Activated gamma-delta T cell (primary cell): ENCODE measurements around the gene TBKBP1.
A peak's percentile ranks its signal among the peaks of the same experiment; 100 is the strongest.

Source experiments
- DNase-seq: peaks from one replicate; lab custom pipeline; 2025; lab: John Stamatoyannopoulos, UW

TBKBP1 gene

DNA sequence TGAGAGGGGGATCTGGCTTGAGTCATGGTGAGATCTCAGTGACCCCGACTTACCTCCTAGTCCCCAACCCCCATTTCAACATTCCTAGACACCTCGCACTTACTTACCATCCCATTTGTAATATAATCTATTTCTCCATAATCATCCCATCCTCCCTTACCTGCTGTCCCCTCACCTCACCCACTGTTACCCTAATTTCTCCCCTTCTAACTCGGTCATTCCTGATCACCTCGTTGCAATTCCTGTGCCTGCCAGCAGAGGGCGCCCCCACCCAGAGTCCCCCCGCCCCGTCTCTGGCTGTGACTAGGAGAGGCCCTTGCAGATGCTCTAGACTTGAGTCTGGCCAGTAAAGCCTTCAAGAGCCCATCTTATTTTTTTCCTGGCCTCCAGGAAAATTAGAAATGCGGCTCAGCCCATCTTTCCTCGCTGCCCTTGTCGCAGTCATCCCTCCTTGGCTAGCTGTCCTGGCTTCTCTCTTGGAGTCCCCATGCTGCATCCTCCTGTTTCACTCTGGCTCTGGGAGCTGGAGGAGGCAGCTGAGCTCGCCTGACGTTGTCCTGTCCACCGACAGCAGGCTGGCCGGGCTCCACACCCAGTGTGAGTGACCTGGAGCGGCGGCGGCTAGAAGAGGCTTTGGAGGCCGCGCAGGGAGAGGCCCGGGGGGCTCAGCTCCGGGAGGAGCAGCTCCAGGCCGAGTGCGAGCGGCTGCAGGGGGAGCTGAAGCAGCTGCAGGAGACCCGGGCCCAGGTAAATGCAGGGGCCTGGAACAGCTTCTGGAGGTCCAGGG is 5.0 kb downstream of the TBKBP1 start:
- DNase-seq: peak; percentile 54

DNA sequence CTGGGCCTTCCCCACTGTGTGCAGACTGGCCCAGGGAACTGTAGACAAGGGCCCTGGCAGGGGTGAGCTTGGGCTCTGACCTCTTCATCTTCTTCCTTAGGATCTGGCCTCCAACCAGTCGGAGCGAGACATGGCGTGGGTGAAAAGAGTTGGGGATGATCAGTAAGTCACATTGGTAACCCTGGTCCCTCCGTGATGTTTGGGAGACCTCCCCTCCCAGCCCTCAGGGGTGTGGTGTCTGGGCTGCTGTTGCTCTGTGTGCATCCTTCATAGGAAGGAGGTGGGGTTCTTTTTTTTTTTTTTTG is 5.5 kb downstream of the TBKBP1 start:
- DNase-seq: no peak

DNA sequence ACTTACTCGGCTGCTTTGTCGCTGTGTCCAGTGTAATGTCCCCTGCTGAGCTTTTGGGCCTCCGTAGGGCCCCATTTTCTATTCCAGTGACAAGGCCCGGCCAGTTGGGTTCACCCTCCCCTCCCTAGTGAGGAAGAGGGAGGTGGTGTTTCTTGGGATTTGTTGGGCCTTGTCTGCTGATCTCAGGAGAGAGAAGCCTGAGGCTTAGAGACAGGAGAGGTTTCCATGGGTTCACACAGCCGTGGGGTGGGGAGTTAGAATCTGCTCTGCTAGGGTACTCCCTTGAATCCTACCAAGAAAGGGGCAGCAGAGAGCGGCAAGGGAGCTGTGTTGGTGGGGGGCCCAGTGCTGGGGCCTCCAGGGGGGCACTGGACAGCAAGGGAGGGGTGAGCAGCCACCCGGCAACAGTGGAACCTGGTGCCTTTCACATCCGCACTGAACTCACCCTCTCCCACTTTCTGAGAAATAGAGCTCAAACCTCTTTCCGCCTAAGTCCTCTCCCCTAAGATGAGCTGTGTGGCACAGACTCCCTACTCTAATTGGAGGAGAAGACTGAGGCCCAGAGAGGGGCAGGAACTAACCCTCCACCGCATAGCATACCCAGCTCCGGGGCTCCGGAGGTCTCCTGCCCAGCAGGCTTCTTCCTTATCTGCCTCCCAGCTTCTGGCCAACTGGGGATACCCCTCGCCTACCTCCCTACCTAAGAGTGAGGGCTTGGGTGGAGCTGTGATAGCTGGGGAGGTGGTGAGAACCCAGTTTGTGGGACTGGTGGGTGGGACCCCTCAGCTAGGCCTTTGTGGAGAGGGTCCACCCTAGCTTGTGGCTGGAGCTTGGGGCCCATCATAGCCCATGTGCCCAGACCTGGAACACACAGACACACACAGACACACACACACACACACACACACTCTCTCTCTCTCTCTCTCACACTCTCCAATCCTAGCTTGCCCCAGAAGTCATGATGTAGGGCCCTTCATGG is 6.8 kb downstream of the TBKBP1 start:
- DNase-seq: no peak

DNA sequence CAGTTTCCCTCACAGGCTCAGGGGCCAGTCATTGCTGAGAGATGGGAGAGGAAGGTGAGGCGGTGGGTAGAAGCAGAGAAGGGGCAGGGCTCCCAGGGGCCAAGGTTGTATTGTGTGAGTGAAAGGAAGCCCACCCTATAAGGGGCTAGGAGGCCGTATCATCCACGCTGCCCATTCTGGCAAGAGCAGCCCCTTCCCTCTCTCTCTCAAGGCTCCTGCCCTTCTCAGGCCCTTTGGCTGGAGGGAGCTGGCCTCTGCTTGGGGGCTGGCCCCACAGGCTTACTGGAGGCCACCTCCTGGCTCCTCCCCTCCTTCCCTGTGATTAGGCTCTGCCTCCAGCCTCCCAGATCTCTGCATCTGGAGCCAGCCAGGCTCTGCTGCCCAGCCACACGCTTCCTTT is 7.6 kb downstream of the TBKBP1 start:
- DNase-seq: no peak

DNA sequence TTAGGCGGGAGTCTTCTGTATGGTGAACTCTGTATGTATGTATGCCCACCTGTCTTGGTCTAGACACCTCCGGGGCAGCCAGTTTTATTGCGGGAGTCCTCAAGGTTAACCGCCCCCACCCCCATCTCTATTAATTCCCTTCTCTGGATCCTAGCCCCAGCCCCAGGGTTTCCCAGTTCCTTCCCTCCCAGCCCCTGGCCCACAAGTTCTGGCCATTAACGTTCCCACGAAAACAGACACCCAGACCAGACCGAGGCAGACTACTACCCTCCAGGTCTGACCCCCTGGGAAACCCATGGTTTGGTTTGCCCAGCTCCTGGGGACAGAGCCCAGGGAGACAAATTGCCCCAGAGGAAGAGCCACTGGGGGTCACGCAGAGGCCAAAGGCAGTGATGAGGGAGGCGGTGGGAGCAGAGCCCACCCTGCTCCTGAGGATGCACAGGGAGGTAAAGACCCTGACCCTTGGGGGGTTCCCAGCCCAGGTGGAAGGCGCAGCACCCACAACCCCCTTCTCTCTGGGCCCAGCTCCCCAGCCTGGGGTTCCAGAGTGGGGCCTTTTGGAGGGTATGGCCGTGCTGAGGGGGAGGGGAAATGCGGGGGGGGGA is 8.5 kb downstream of the TBKBP1 start:
- no peak for DNase-seq

DNA sequence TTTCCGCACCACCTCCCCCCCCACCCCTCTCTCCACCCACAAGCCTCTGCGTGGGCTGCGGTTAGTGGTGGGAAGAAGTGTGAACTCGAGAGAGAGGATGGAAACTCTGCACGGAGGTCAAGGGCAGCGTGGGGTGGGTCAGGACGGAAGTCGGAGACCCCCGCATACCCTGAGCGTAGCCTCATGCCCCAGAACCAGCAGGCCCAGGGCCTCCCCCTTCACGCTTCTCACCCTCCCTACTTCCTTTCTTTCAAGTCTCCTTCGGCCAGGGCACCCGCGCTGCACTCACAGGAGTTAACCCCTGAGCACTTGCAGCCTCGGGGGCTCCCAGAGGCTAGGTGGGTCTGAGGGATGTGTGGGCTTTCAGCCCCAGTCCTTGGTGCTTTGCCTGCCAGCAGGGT is 9.2 kb downstream of the TBKBP1 start:
- DNase-seq: no peak

DNA sequence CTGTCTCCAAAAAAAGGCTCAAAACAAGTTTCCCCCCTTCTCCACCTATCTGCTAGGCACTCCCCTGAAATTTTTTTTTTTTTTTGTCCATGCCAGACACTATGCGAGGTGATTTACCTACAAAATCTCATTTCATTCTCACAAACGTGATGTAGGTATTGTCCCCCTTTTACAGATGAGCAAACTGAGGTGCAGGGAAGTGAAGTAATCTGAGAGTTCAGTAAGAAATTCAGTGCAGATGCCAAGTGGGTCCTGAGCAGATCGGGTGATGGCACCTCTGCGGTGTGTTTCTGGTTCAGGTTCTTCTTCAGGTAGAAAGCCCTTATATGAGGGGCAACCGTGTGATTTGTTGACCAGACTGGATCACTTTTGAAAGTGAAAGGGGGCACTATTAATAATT is 9.7 kb downstream of the TBKBP1 start:
- no peak for DNase-seq

DNA sequence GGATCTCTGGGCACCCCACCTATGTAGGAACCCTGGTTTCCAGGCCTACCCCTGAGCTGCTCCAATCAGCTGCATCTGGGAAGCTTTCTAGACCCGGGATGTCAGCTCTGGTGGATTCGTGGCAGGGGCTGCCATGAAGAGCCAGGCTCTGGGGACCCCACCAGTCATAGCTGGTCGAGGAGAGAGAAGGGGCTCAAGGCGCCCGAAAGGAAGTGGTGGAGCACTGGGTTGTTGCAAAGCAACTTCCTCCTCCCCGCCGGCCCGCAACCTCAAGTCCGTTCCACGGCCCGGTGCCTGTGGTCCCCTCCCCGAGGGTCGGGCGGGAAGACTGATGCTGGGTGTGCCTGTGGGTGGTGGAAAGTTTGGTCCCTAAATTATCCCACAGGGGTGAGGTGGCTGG is 10.2 kb downstream of the TBKBP1 start:
- DNase-seq: no peak

DNA sequence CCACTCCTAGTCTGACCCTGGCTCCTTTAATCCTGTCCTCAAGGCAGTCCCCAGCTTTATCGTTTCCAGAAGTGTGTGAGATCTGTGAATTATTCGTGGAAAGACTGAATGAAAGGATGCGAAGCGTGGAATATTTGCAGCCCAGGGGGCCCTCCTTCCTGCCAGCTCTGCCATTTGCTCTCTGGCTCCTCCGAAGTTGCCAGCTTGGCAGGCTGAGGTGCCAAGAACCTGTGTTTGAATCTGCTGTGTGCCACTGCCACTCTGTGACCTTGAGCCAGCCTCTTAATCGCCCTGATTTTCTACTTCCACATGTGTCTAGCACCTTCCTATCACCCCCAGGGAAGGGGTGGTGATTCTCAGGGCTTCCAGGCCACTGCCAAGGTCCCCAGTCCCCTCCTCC is 10.8 kb downstream of the TBKBP1 start:
- no peak for DNase-seq

DNA sequence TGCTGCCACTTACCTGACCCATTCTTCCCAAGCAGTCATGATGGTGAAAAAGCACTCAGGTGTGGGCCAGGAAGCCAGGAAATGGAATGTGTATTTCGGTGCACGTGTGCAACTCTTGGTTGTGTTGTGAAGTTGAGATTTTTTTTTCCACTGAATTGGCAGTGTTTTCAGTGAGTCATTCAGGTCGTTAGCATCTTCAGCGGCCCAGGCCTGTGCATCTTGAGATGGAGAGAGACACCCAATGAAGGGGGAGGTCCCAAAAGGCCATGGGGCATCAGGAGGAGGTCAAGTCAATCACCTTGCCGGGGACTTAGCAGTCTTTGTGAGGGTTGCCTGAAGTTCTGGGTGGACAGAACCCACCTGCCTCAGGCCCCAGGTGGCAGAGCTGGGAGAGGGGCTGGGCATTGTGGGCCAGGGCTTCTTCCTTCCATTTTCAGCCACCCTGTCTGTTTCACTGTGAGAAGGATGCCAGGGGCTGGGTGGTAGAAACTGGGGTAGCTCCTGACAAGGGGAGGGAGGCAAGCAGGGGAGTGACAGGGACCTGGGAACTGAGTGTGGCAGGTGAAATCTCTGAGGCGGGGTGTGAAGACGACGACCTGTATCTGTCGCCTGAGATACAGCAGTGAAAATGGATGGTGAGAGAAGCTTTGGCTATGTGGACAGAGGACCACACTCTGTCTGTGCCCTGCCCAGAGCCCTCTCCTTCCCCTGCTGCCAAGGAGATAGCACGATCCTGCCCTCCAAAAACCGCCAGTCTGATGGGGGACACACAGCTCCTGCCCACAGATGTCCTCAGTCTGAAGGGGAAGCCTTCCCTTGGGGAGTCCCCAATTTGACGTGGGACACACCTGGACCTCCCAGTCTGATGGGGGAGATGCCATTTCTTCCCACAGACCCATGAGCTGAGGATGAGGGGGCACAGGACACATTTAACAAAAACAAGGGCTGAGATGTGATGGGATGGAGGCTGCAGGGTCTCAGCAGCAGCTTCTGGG is 11.9 kb downstream of the TBKBP1 start:
- no peak for DNase-seq

DNA sequence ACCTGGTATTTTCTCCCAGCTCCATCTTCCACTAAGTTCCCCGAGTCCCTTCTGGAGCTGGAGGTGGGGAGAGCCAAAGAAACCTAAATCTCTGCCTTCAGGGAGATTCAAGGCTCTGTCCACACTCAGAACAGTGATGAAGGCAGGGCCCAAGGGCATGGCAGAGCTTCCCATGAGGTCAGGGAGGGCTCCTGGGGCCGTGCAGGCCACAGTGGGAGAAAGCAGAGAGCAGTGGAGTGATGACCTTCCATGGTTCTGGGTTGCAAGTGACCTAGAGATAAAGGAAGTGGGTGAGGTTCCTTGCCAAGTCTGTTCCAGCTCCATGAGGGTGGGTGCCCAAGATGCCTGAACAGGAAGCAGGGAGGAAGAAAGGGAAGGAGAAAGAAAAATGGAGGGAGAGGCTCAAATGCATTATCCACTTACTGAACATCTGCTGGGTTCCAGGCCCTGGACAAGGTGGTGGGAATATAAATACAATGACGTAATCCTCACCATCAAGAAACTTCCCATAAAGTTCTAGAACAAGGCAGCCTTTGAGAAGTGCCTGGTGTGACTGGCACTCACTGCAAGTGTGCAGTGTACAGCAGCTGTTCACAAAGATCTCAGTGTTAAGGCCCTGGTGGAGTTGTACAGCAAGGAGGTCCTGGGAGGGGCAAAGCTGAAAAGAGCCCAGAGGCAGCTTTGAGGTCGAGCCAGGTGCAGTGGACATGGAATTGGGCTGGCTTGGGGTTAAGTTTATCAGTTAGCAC is 13.3 kb downstream of the TBKBP1 start:
- DNase-seq: no peak

DNA sequence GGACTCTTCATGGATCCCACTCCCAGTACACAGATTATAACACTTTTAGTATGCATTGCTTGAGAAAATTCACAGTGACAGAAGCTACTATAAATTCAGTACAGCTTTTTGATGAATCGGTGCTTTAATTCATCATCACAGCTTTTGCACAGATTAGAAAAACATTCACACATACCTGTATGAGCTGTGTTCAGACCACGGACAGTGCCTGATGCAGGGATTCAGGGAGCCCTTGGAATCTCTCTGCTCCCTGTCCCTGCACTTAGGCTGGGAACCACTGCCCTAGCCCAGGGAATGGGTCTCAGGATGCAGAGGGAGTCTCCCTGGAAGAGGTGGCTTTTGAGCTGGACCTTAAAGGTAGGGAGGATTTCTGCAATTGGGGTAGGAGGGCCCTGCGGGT is 13.9 kb downstream of the TBKBP1 start:
- DNase-seq: no peak

DNA sequence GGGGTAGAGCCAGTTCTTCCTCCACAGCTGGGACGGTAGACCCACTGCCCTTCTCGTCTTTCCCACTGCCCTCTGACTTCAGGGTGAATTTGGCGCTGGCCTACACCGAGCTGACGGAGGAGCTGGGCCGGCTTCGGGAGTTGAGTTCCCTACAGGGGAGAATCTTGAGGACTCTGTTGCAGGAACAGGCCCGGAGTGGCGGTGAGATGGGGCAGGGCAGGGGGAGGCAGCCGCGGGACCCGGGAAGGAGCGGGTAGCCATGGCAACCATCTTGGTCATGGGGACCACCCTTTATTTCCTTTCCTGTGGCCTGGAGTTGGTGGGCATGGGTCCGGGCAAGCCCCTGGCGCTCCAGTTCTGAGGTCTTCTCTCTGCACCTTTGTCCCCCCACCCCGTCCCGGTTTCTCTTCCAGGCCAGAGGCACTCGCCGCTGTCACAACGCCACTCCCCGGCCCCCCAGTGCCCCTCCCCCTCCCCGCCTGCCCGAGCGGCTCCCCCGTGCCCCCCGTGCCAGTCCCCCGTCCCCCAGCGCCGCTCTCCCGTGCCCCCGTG is 14.4 kb downstream of the TBKBP1 start:
- no peak for DNase-seq

DNA sequence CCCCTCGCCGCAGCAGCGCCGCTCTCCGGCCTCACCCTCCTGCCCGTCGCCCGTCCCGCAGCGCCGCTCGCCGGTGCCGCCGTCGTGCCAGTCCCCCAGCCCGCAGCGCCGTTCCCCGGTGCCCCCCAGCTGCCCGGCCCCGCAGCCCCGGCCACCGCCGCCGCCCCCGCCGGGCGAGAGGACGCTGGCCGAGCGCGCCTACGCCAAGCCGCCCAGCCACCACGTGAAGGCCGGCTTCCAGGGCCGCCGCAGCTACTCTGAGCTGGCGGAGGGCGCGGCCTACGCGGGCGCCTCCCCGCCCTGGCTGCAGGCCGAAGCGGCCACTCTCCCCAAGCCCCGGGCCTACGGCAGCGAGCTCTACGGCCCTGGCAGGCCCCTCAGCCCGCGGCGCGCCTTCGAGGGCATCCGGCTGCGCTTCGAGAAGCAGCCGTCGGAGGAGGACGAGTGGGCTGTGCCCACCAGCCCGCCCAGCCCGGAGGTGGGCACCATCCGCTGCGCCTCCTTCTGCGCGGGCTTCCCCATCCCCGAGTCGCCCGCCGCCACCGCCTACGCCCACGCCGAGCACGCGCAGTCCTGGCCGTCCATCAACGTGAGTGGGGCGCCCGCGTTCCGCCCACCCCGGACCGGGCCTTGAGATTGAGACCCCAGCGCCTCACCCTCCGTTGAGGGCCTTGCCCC is 15.0 kb downstream of the TBKBP1 start:
- DNase-seq: no peak

DNA sequence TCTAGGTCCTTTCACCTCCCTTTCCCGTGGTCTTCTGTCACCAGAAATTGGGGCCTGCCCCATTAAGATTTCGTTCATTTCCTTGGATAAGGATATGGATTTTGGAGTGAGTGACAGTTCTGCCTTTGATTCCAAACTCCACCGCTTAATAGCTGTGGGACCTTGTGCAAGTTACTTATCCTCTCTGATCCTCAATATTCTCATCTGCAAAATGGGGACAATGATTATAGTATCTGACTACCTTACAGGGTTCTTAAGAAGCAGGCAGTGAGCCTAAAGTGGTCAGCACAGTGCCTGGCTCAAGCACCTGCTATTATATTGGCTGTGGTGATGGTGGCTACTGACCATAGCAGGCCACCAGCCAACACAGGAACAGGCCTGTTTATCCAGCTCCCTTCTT is 15.6 kb downstream of the TBKBP1 start:
- no peak for DNase-seq

DNA sequence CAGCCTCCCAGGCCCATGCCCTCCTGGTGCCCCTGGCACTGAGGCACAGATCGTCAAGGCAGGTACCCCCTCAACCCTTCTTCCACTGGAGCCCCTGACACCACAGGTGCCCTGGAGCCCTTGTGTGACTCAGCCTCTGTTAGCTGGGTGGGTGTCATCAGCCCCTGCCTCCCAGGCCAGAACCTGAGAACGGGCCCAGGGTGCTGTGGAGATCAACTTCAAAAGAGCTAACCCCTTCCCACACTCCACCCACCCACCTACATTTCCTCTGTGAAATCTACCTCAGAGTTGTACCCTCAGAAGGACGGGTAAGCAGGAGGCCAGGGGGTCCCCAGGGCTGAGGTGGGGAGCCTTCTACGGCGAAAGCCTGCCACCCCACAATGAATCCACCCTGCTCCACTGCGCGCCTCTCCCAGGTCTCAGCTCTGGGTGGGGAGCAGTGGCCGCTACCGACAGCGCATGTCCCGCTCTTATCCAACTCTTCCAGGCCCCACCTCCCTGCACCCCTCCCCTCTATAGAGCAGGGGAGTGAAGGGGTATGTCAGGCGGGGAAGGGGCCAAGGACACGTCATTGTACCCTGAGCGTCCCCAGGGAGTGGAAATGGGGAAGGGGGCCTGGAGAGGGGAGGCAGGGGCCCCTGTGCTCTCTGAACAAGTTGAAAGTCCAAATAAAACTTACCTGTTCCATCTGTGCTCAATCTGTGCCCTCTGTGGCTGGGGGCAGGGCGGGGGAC is 17.6 kb downstream of the TBKBP1 start:
- no peak for DNase-seq

DNA sequence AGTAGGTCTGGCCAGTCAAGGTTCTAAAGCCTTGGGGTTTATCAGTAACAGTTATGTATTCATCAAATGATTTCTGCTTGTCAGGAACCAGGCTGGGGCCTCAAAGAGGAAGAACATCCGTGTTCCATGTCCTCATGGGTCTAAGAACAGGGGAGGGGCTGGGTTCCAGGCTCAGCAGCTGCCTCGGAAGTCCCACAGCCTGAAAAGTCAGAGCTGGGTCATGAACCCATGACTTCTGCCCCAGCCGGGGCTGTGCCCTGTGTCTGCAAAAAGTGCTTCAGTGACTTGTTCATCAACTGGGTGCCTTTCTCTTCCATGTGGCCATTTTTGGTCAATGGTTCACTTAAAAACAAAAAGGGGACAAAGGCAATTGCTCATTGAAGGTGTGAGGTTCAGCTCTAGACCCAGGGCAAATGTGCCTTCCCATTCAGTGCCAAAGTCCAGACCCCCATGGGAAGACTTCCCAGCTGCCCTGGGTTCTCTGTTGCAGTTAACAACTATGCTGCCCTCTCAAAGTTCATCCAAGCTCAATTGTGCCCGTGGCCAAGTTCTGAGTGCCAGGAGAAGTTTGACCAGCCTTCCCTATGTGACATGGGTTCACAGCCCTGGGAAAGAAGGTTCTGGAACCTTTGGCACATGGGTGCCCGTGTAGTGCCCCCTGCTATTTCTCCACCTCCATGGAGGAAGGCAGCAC is 18.5 kb downstream of the TBKBP1 start:
- no peak for DNase-seq

DNA sequence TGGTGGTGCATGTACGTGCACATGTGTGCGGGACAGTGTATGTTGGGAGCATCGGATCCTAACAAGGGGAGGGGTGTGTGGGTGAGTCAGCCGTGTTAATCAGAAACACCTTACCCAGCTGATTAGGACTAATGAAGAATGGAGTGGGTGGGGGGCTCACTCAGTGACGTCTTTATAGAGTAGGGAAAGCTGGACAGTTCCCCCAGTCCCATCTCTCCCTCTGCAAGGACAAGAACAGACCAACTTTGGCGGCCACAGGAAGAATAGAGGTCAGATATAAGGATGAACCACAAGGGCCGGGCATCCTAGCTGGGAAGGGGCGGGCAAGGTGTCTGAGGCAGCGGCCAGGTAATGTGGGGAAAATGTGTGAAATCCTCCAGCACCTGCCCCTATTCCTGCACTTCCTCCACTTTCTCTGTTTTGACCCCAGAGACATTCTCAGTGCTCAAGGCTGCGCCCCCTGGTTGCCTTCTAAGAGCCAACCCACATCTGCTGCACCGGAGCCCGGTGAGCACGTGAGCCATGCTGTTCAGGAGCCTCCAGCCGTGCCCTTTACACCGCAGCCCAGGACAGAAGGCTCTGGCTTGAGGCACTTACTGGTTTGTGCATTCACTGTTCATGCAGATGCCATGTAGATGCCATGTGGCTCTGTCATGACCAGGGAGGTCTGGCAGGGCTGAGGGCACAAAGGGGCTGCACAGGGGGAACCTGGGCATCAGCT is 20.2 kb downstream of the TBKBP1 start:
- no peak for DNase-seq
